GM18858 (cell line): ENCODE results near the gene GLS.
"Not testable (repeated sequence)": the region's sequence is repeated elsewhere in the genome, so short reads cannot be mapped to it uniquely, and the experiment has no call there.

Experiments used
- ATAC-seq: cut with Tn5 transposase; IDR thresholded peaks from one replicate; pipeline ENCODE4 v1.9.1; 2021; ENCODE audit not compliant: unreplicated experiment

The GLS gene

GRCh38 chr2:190987938-190988337, 107.3 kb downstream of the GLS start:
- ATAC-seq: no peak

- ATAC-seq: no peak
Measured at GRCh38 chr2:190988910-190989309, 108.3 kb downstream of the GLS start.

GRCh38 chr2:190990132-190990531, 109.5 kb downstream of the GLS start:
- ATAC-seq: no peak

- no peak for ATAC-seq
Measured at GRCh38 chr2:190993292-190993643, 112.6 kb downstream of the GLS start.

GRCh38 chr2:190994148-190994547, 113.5 kb downstream of the GLS start:
- no peak for ATAC-seq

- not testable (repeated sequence) for ATAC-seq
Measured at GRCh38 chr2:190995315-190995714, 114.7 kb downstream of the GLS start.

GRCh38 chr2:190996338-190996946, 115.8 kb downstream of the GLS start:
- ATAC-seq: no peak

GRCh38 chr2:190996947-190997346, 116.3 kb downstream of the GLS start:
- ATAC-seq: no peak

- no peak for ATAC-seq
Measured at GRCh38 chr2:190997526-190998113, 117.0 kb downstream of the GLS start.

- ATAC-seq: no peak
Measured at GRCh38 chr2:190999058-190999457, 118.4 kb downstream of the GLS start.

- no peak for ATAC-seq
Measured at GRCh38 chr2:190999949-191000665, 119.5 kb downstream of the GLS start.

- no peak for ATAC-seq
Measured at GRCh38 chr2:191001032-191001431, 120.4 kb downstream of the GLS start.

- ATAC-seq: no peak
Measured at GRCh38 chr2:191001624-191002023, 121.0 kb downstream of the GLS start.

GRCh38 chr2:191003405-191004309, 123.0 kb downstream of the GLS start:
- no peak for ATAC-seq

- no peak for ATAC-seq
Measured at GRCh38 chr2:191006297-191006696, 125.7 kb downstream of the GLS start.

- no peak for ATAC-seq
Measured at GRCh38 chr2:191006997-191007783, 126.6 kb downstream of the GLS start.

- ATAC-seq: no peak
Measured at GRCh38 chr2:191008286-191008685, 127.7 kb downstream of the GLS start.

GRCh38 chr2:191009541-191010374, 129.1 kb downstream of the GLS start:
- no peak for ATAC-seq
